GM18858 (cell line): ENCODE data around the gene MACF1.
A peak's percentile ranks its signal among the peaks of the same experiment; 100 is the strongest.

Experiments used
- ATAC-seq: cut with Tn5 transposase; IDR thresholded peaks from one replicate; pipeline ENCODE4 v1.9.1; 2021; ENCODE audit not compliant: unreplicated experiment

MACF1 gene

GRCh38 chr1:39213511-39214002, 9.1 kb downstream of the MACF1 start:
- no peak for ATAC-seq

DNA sequence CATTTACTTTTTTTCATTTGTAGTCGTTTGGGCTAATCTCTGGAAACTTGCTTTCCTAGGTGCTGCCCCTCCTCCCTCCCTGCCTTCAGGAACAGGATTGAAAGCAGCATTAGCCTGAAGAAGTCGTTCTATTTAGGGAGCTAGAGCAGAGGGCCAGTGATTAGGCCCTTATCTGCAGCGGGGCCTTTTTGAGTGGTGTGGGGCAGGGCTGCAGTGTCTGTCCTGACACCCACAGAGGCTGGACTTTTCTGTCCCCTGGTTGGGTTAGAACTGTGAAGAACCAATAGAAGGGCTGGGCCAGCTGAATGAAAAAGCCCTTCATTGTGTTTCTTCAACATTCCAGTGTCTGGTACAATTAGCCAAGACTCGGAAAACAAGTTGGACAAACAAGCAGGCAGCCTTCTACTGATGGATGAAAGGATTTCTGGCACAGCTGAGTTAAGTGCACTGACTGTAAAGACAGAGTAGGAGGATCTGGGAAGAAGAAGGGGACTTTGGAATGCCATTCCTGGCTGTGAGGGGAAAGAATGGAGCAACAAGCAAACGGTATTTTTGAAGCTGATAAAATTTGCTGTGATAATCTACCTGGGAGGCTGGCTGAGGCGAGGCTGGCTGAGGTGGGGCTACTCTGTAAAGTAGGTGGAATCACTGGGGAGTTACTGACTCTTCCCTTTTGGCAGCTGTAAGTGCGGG, 9.7 kb downstream of the MACF1 start:
- ATAC-seq = no peak

- ATAC-seq = no peak
Measured at GRCh38 chr1:39214714-39214997, 10.2 kb downstream of the MACF1 start.

DNA sequence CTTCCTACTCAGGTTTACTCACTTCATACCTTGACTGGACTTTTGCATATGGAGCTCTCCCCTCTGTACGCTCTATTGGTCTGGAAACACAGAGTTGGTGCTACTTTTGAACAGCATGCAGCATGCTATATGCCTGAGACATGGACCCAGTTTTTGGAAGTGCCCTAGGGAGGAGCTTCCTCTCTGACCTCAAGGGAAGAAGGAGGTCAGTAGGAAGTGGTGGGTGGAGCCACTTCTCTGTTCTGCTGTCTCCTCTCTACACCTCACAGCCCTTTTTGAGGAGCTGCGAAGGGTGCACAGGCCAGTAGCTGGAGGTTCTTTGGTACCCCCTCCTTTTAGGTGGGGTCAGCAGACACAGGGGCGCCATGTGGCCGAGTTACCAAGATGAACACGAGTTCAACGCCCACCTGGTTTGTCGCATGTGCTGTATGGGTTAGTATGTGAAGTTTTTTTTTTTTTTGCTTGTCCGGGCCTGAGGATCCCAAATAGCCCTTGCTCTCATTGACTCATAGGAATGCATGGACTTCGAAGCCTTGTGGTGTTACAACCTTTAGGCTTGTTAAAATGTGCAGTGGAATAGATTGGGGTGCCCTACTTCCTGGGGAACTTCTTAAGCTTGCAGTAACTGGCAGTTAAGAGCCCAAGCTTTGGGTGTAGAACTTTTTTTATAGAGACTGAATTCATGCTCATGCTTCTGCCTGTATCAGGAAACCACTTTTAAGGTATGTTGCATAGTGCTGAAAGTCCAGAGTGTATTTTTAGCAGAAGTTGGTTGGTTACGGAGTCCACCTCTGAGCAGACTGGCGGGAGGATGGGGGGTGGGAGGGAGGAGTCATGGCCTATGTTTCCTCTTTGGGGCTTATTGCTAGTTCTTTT, 10.7 kb downstream of the MACF1 start:
- ATAC-seq = peak; percentile 47

GRCh38 chr1:39216771-39217170, 12.3 kb downstream of the MACF1 start:
- no peak for ATAC-seq

DNA sequence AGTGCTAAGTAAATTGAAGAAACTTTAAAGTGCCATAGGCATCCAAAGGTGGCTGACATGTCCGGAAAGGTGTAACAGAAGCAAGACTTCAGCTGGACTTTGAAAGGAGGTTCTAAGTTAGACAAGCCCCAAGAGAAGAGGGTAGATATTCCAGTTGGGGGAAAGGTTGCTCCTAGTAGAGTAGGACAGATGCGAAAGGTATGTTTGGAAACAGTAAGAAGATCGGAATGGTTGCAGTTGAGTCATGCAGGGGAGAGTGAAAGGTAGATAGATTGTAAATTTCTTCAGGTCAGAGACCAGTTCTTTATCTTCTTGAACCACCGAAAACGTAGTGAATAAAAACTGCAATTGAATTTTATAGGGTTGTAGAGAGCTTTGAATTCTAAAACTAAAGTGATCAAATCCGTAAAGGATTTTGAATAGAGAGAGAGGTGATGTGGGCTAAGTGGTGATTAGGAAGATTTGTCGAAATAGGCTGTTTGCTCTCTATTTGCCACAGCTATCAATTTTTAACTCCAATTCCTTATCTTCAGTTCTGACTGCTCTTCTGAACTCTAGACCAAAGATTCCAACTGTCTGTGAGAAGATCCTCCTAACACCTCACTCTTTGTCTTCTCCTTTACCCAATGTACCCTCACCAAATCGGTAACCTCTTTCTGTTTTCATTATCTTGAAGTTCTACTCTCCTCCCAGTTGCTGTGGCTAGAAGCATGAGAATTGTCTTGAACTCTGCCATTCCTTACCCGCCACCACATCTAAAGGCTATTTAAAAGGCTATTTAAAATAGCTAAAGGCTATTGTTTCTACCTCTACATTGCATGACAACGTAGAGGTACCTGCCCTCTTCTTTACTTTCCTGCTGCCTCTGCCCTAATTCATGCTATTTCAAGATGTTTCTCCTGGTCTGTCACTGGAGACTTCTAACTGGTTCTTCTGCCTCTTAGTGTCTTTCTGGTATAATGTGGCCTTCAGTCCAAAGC, 16.7 kb downstream of the MACF1 start:
- no peak for ATAC-seq

- ATAC-seq = no peak
Measured at GRCh38 chr1:39224295-39224829, 19.9 kb downstream of the MACF1 start.

DNA sequence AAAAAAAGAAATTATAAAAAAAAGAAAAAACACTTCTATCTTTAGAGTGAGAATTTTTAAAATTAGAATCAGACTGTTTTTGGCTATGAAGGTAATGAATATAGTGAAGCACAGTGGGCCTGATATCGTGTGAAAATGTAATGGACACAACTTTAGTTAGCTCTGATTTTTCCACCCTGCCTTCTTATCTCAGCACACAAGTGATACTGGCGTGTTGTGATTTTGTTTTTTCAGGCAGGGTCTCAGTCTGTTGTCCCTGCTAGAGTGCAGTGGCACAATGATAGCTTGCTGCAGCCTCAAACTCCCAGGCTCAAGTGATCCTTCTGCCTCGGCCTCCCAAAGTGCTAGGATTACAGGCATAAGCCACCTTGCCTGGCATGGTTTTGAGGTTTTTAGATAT, 22.3 kb downstream of the MACF1 start:
- ATAC-seq = no peak

DNA sequence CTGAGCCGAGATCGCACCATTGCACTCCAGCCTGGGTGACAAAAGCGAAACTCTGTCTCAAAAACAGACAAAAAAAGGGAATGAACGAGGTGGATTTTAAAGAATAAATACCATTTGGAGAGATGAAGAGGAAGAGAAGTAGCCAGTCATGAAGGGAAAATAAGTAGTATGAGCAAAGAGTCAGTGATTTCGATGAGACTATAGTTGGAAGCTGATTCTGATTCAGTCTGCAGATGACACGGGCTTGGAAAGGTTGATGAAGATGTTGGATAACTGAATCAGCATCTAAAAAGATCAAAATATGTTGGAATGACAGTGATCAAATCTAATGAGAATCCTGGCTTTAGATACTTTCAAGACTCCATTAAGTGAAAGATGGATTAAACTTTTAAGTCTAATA, 23.8 kb downstream of the MACF1 start:
- ATAC-seq = no peak

- no peak for ATAC-seq
Measured at GRCh38 chr1:39229504-39229903, 25.0 kb downstream of the MACF1 start.

- ATAC-seq = peak; percentile 86
Measured at GRCh38 chr1:39230261-39231190, 26.0 kb downstream of the MACF1 start.

GRCh38 chr1:39236971-39237370, 32.5 kb downstream of the MACF1 start:
- no peak for ATAC-seq

DNA sequence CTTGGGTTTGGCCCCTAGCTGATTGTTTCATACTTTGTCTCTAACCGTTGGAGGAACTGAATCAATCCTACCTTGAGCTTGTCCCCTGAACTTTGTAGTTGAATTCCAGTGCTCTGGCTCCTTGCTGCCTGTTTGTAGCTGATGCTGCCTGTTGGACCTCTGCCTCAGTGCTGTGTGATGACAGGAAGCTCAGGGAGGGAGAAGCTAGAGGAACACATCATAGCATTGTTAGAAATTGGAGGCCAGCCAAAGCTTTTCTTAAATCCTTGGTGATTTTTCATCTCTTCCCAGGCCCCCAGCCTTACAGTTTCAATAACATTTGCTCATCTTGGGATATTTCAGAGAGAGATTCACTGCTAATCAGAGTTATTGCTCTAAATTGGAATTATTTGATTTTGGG, 34.0 kb downstream of the MACF1 start:
- no peak for ATAC-seq

DNA sequence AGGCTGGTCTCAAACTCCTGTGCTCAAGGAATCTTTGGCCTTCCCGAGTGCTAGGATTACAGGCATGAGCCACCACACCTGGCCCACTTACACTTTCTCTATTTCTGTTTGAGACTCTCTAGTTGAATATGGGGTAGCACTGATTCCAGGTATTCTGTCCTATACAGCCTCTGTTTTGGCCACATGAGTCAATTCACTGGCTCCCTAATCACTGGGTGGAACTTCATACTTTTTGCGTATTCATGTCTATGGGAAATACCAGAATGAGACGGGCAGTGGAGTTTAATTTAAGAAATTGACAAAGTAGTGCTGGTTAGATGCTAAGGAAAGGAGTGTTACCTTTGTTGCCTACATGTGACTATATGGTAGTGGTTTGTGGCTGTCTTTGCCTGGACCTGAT, 35.5 kb downstream of the MACF1 start:
- no peak for ATAC-seq

DNA sequence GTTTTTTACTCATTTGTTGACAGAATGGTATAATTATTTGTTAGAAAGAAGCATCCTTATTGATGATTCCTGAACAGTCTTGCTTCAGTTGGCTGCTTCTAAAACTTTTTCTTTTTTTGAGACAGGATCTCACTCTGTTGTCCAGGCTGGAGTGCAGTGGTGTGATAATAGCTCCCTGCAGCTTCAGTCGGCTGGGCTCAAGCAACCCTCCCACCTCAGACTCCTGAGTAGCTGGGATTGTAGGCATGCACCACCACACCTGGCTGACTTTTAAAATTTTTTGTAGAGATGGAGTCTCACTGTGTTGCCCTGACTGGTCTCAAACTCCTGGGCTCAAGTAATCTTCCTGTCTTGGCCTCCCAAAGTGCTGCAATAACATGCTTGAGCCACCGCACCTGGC, 38.8 kb downstream of the MACF1 start:
- no peak for ATAC-seq

- no peak for ATAC-seq
Measured at GRCh38 chr1:39250460-39251240, 46.2 kb downstream of the MACF1 start.

- ATAC-seq = no peak
Measured at GRCh38 chr1:39255222-39255621, 50.7 kb downstream of the MACF1 start.

DNA sequence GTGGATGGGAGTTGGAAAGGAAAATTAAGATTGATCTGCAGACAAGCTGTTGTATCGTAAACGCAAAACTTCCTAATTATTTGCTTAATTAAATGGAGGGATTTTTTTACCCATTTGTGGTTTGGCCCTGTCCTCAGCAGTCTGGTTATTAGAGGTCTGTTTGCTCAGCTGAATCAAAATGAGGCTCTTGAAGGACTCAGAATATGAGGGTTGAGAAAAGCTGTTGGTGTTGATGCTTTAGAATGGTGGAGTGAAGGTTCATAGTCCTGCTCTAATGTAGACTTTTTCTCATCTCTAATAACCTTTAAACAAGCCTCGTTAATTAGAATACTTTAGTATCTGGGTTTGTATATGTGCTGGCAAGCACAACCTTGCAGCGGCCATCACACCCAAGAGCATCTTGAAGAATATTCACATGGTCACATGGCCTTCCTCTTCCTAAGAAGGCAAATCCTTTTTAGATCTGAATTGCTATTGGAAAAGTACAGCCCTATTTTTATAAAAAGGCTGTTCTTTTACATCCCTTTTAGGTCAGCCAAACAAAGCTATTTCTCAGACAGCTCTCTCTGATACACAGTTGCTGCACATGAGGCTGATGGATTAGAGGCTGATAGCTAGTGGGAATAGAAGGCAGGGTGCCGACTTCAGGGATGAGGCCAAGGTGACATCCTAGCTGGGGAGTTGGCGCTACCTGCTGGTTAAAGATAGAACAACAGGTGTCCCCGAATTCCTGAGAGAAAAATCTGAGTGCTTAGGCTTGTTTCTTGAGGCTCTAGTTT, 53.8 kb downstream of the MACF1 start:
- no peak for ATAC-seq

DNA sequence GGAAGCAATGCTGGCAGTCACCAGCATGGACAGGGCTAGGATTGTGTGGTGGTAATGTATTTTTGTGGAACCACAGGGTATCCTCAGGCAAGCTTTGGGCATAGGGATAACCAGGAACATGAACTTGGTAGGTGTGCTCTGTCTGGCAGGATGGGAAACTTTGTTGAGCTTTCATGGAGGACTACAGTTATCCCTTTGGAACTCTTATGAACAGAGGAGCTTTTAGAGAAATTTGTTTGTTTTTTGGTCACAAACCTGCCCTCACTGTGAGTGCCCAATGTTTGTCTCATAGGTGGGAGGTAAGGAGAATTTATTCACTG, 54.4 kb downstream of the MACF1 start:
- ATAC-seq = no peak
